GM23338 (cell line): ENCODE data around the gene NUDT4. TPM values are rescaled to one million over a fixed set of nuclear protein-coding genes. Genes with fewer than 3 reads are reported as not detected.
"Not testable (repeated sequence)": the region's sequence is repeated elsewhere in the genome, so short reads cannot be mapped to it uniquely, and the experiment has no call there.

ENCODE experiments used
- ATAC-seq: fragments of 200-7000 bp; cut with Tn5 transposase; 3 replicates; pipeline ENCODE4 v1.9.1; 2020
- DNase-seq: peaks from one replicate; pipeline ENCODE4 v3.0.0-alpha.2; 2015; ENCODE audit warnings: low spot score
- H2AFZ ChIP-seq: fragments of 200-600 bp; sonication (generic); 2 replicates; pipeline ENCODE4 v1.8.0; 2016; ENCODE audit warnings: antibody characterized with exemption, mild to moderate bottlenecking, moderate library complexity
- H3F3A ChIP-seq: fragments of 200-600 bp; sonication (generic); replicated peaks from 2 replicates; pipeline ENCODE4 v1.8.0; 2017; ENCODE audit warnings: antibody characterized with exemption, mixed run types, low read depth
- H3K27ac ChIP-seq: fragments of 200-600 bp; sonication (generic); 2 replicates; pipeline ENCODE4 v1.6.1; 2016; ENCODE audit warnings: low read depth
- H3K27me3 ChIP-seq: fragments of 200-600 bp; sonication (generic); 2 replicates; pipeline ENCODE4 v1.8.0; 2016; ENCODE audit warnings: mild to moderate bottlenecking, mixed run types, moderate library complexity; ENCODE audit not compliant: insufficient read depth
- H3K36me3 ChIP-seq: fragments of 200-600 bp; sonication (generic); 2 replicates; pipeline ENCODE4 v1.8.0; 2016; ENCODE audit warnings: mild to moderate bottlenecking; ENCODE audit not compliant: insufficient read depth
- H3K4me1 ChIP-seq: fragments of 200-600 bp; sonication (generic); 2 replicates; pipeline ENCODE4 v1.8.0; 2016; ENCODE audit warnings: mild to moderate bottlenecking, moderate library complexity; ENCODE audit not compliant: insufficient read depth
- H3K4me2 ChIP-seq: fragments of 200-600 bp; sonication (generic); 2 replicates; pipeline ENCODE4 v1.7.1; 2017; ENCODE audit warnings: mixed run types
- H3K4me3 ChIP-seq: fragments of 200-600 bp; sonication (generic); 2 replicates; pipeline ENCODE4 v1.6.1; 2016; ENCODE audit warnings: mixed run types
- H3K79me2 ChIP-seq: fragments of 200-600 bp; sonication (generic); replicated peaks from 2 replicates; pipeline ENCODE4 v1.8.0; 2017; ENCODE audit warnings: mild to moderate bottlenecking; ENCODE audit not compliant: insufficient read depth
- H3K9me2 ChIP-seq: fragments of 200-600 bp; sonication (generic); 2 replicates; pipeline ENCODE4 v1.8.0; 2017; ENCODE audit not compliant: insufficient read depth
- H4K20me1 ChIP-seq: fragments of 200-600 bp; sonication (generic); replicated peaks from 2 replicates; pipeline ENCODE4 v1.8.0; 2017; ENCODE audit warnings: mild to moderate bottlenecking; ENCODE audit not compliant: insufficient read depth
- H3K27ac Mint-ChIP-seq: 2 replicates; pipeline ENCODE4 v1.8.0; 2020; ENCODE audit warnings: inconsistent platforms, mild to moderate bottlenecking, moderate library complexity, mixed read lengths
- H3K27me3 Mint-ChIP-seq: 3 replicates; pipeline ENCODE4 v1.8.0; 2022; ENCODE audit warnings: low read depth, mild to moderate bottlenecking, moderate library complexity, mixed read lengths, inconsistent platforms; ENCODE audit not compliant: insufficient read depth, poor library complexity
- H3K36me3 Mint-ChIP-seq: 3 replicates; pipeline ENCODE4 v1.8.0; 2021; ENCODE audit warnings: low read depth, mild to moderate bottlenecking, inconsistent platforms, moderate library complexity, mixed read lengths
- H3K4me1 Mint-ChIP-seq: 3 replicates; pipeline ENCODE4 v1.8.0; 2020; ENCODE audit warnings: mild to moderate bottlenecking, inconsistent platforms, mixed read lengths
- H3K4me3 Mint-ChIP-seq: 3 replicates; pipeline ENCODE4 v1.8.0; 2021; ENCODE audit warnings: moderate library complexity, mild to moderate bottlenecking, inconsistent platforms, mixed read lengths
- H3K9me3 Mint-ChIP-seq: 3 replicates; pipeline ENCODE4 v1.8.0; 2020; ENCODE audit warnings: moderate library complexity, mild to moderate bottlenecking, inconsistent platforms, mixed read lengths
- CREB1 ChIP-seq: fragments of 250-450 bp; sonication (Bioruptor Pico); IDR thresholded peaks from 2 replicates; pipeline ENCODE4 v1.5.0; 2020; ENCODE audit warnings: low read depth, mild to moderate bottlenecking, moderate library complexity
- CTCF ChIP-seq, 2 experiments: fragments of 200-600 bp in 1 of 2; sonication (generic) in 1 of 2; conservative IDR thresholded peaks; 2 replicates each; pipeline versions ENCODE4 v1.5.1 to v1.6.1; 2016 to 2017; ENCODE audit warnings: antibody characterized with exemption in 2 of 2, low read depth in 2 of 2, mild to moderate bottlenecking in 2 of 2, moderate library complexity in 1 of 2
- EZH2 ChIP-seq: fragments of 200-600 bp; sonication (generic); IDR thresholded peaks from one replicate; pipeline ENCODE4 v1.8.0; 2017; ENCODE audit warnings: antibody characterized with exemption, mild to moderate bottlenecking, low read depth; ENCODE audit not compliant: unreplicated experiment
- POLR2AphosphoS5 ChIP-seq: IDR thresholded peaks from 2 replicates; pipeline ENCODE4 v1.6.1; 2016; ENCODE audit warnings: antibody characterized with exemption, low read depth
- REST ChIP-seq: IDR thresholded peaks from one replicate; pipeline ENCODE4 v1.6.1; 2018; ENCODE audit warnings: antibody characterized with exemption; ENCODE audit not compliant: unreplicated experiment
- STAT1 ChIP-seq: IDR thresholded peaks from one replicate; pipeline ENCODE4 v1.6.1; 2016; ENCODE audit warnings: antibody characterized with exemption; ENCODE audit not compliant: unreplicated experiment
- ZNF114 ChIP-seq: fragments of 250-450 bp; sonication (Bioruptor Pico); IDR thresholded peaks from 2 replicates; pipeline ENCODE4 v1.5.0; 2020; ENCODE audit warnings: mild to moderate bottlenecking, moderate library complexity
- ZNF331 ChIP-seq: fragments of 250-450 bp; sonication (Bioruptor Pico); IDR thresholded peaks from 2 replicates; pipeline ENCODE4 v1.5.0; 2020; ENCODE audit warnings: low read depth, mild to moderate bottlenecking, moderate library complexity
- polyA plus RNA-seq: library from polyadenylated mRNA; unstranded; fragments of >200 nt; fragmentation: Nextera tagmentation; extraction: Ambion mirVana; gene quantifications from 2 replicates; pipeline ENCODE4 v1.2.1, GENCODE V29; 2016
- total RNA-seq: library from RNA; depleted of rRNA; stranded (reverse); fragments of >200 nt; shearing (Covaris generic); gene quantifications from 2 replicates; pipeline ENCODE4 v1.2.3, GENCODE V29; 2014

Gene NUDT4
- total and polyA plus RNA-seq, 2 experiments from 2014 or later, result 32.3 to 67.2 TPM

- not testable (repeated sequence) for H3K4me2 ChIP-seq, H3F3A ChIP-seq, H3K27ac Mint-ChIP-seq, H3K27me3 ChIP-seq, H2AFZ ChIP-seq, H3K4me3 Mint-ChIP-seq, ATAC-seq, H3K9me3 Mint-ChIP-seq, H3K27me3 Mint-ChIP-seq, H3K4me1 ChIP-seq, H3K9me2 ChIP-seq, H3K27ac ChIP-seq, H3K4me3 ChIP-seq, DNase-seq
- Histone ChIP-seq H3K36me3 (peaks cover 11% of the 10 kb centered on the region; the same call in 1 of the 2 replicates), H4K20me1 (peaks cover 28% of the 10 kb centered on the region), H3K79me2 (peaks cover 44% of the 10 kb centered on the region)
- H3K4me1 Mint-ChIP-seq, result peaks cover 18% of the 10 kb centered on the region
- peaks cover 34% of the 10 kb centered on the region; the same call in 2 of the 3 replicates for H3K36me3 Mint-ChIP-seq
These were observed 31.8 kb downstream of the NUDT4 start for GRCh38 chr12:93409343-93410187.

GRCh38 chr12:93411060-93411459 is 33.3 kb downstream of the NUDT4 start:
- Mint-ChIP-seq H3K4me1 (peaks cover 28% of the 10 kb centered on the region), H3K36me3 (peaks cover 35% of the 10 kb centered on the region; the same call in 2 of the 3 replicates)
- H3K4me3 Mint-ChIP-seq, H3K9me2 ChIP-seq, DNase-seq, H3K27ac ChIP-seq, H3K4me2 ChIP-seq, H3K4me3 ChIP-seq, H3F3A ChIP-seq, H3K27me3 ChIP-seq, H3K9me3 Mint-ChIP-seq, H3K27ac Mint-ChIP-seq, H2AFZ ChIP-seq, ATAC-seq, H3K27me3 Mint-ChIP-seq: not testable (repeated sequence)
- Histone ChIP-seq H3K4me1 (peaks cover 12% of the 10 kb centered on the region), H4K20me1 (peaks cover 36% of the 10 kb centered on the region), H3K36me3 (peaks cover 11% of the 10 kb centered on the region; the same call in 1 of the 2 replicates), H3K79me2 (peaks cover 59% of the 10 kb centered on the region)

GRCh38 chr12:93412396-93412795 is 34.7 kb downstream of the NUDT4 start:
- not testable (repeated sequence) for DNase-seq, ATAC-seq, H3K9me2 ChIP-seq, H3K27me3 ChIP-seq, H3K4me3 Mint-ChIP-seq, H3K4me2 ChIP-seq, H3K27me3 Mint-ChIP-seq, H3K27ac Mint-ChIP-seq, H3K9me3 Mint-ChIP-seq, H3K4me3 ChIP-seq, H2AFZ ChIP-seq, H3F3A ChIP-seq
- Histone ChIP-seq H3K27ac (peak overlapping the region; percentile 68; the same call in 1 of the 2 replicates), H3K79me2 (peaks cover 72% of the 10 kb centered on the region), H3K4me1 (peaks cover 15% of the 10 kb centered on the region), H3K36me3 (peaks cover 11% of the 10 kb centered on the region; the same call in 1 of the 2 replicates), H4K20me1 (peaks cover 49% of the 10 kb centered on the region)
- H3K4me1 Mint-ChIP-seq, result peaks cover 23% of the 10 kb centered on the region
- peaks cover 30% of the 10 kb centered on the region; the same call in 2 of the 3 replicates for H3K36me3 Mint-ChIP-seq

GRCh38 chr12:93413064-93413463 is 35.3 kb downstream of the NUDT4 start:
- H3K9me3 Mint-ChIP-seq, result no peaks in the 10 kb centered on the region
- no peaks in the 10 kb centered on the region for H3K27me3 Mint-ChIP-seq
- peak overlapping the region; percentile 18; the same call in 1 of the 2 replicates for H3K27ac Mint-ChIP-seq
- Histone ChIP-seq H3K27ac (peak overlapping the region; percentile 7; the same call in 1 of the 2 replicates), H3F3A (no peaks in the 10 kb centered on the region), H2AFZ (no peak overlapping the region), H3K4me1 (peaks cover 15% of the 10 kb centered on the region), H3K4me2 (no peak overlapping the region), H3K36me3 (peaks cover 11% of the 10 kb centered on the region; the same call in 1 of the 2 replicates), H3K27me3 (no peaks in the 10 kb centered on the region), H3K79me2 (peaks cover 79% of the 10 kb centered on the region), H3K9me2 (no peaks in the 10 kb centered on the region), H3K4me3 (no peak overlapping the region), H4K20me1 (peaks cover 56% of the 10 kb centered on the region)
- H3K4me1 Mint-ChIP-seq, result peaks cover 23% of the 10 kb centered on the region
- no peak overlapping the region for H3K4me3 Mint-ChIP-seq
- ATAC-seq (no peak), DNase-seq (no peak)
- H3K36me3 Mint-ChIP-seq, result peaks cover 26% of the 10 kb centered on the region; the same call in 2 of the 3 replicates
- TF ChIP-seq POLR2AphosphoS5 (no peak), STAT1 (no peak), ZNF331 (CRISPR knock-in tag) (no peak), EZH2 (no peak), CREB1 (CRISPR knock-in tag) (no peak), ZNF114 (CRISPR knock-in tag) (no peak), CTCF (conservative IDR thresholded peaks at IDR 0.05; ENCODE audit: low read depth in 2 of 2) (no peak), REST (no peak)
